NCI-H510A (cell line): ENCODE data around the gene MAP1B.
"Not testable (repeated sequence)": the region's sequence is repeated elsewhere in the genome, so short reads cannot be mapped to it uniquely, and the experiment has no call there.

Experiments used
- DNase-seq: peaks from one replicate; lab custom pipeline; 2025; lab: John Stamatoyannopoulos, UW

Gene MAP1B

GRCh38 chr5:72161951-72162350, 54.7 kb downstream of the MAP1B start:
- DNase-seq: no peak

- no peak for DNase-seq
These were observed 56.2 kb downstream of the MAP1B start for GRCh38 chr5:72163349-72163983.

GRCh38 chr5:72166070-72166979, 59.0 kb downstream of the MAP1B start:
- no peak for DNase-seq

GRCh38 chr5:72167257-72167656, 60.0 kb downstream of the MAP1B start:
- DNase-seq: no peak

- DNase-seq: no peak
These were observed 60.5 kb downstream of the MAP1B start for GRCh38 chr5:72167804-72168203.

GRCh38 chr5:72170101-72170500, 62.8 kb downstream of the MAP1B start:
- DNase-seq: no peak

- not testable (repeated sequence) for DNase-seq
These were observed 63.9 kb downstream of the MAP1B start for GRCh38 chr5:72171181-72171580.

- no peak for DNase-seq
These were observed 64.4 kb downstream of the MAP1B start for GRCh38 chr5:72171667-72172066.

- no peak for DNase-seq
These were observed 65.5 kb downstream of the MAP1B start for GRCh38 chr5:72172786-72173185.

GRCh38 chr5:72177538-72177937, 70.3 kb downstream of the MAP1B start:
- no peak for DNase-seq

GRCh38 chr5:72179028-72179815, 71.9 kb downstream of the MAP1B start:
- DNase-seq: no peak

GRCh38 chr5:72179816-72180440, 72.7 kb downstream of the MAP1B start:
- no peak for DNase-seq

GRCh38 chr5:72180925-72181324, 73.7 kb downstream of the MAP1B start:
- DNase-seq: no peak

GRCh38 chr5:72182686-72183085, 75.4 kb downstream of the MAP1B start:
- no peak for DNase-seq

- DNase-seq: no peak
These were observed 75.8 kb downstream of the MAP1B start for GRCh38 chr5:72183101-72183520.

- DNase-seq: no peak
These were observed 77.1 kb downstream of the MAP1B start for GRCh38 chr5:72184408-72184807.

GRCh38 chr5:72185496-72186329, 78.4 kb downstream of the MAP1B start:
- DNase-seq: no peak

- DNase-seq: no peak
These were observed 80.3 kb downstream of the MAP1B start for GRCh38 chr5:72187388-72188075.

- no peak for DNase-seq
These were observed 80.9 kb downstream of the MAP1B start for GRCh38 chr5:72188166-72188565.

- DNase-seq: no peak
These were observed 81.9 kb downstream of the MAP1B start for GRCh38 chr5:72189146-72189545.

GRCh38 chr5:72191404-72191803, 84.1 kb downstream of the MAP1B start:
- no peak for DNase-seq
